Measurements from ENCODE around the gene UQCR10. TPM values are rescaled to one million over a fixed set of nuclear protein-coding genes. Genes with fewer than 3 reads are reported as not detected.

The UQCR10 gene
- total RNA-seq, 1 donor from 2014 or later: 48.7 TPM

DNA sequence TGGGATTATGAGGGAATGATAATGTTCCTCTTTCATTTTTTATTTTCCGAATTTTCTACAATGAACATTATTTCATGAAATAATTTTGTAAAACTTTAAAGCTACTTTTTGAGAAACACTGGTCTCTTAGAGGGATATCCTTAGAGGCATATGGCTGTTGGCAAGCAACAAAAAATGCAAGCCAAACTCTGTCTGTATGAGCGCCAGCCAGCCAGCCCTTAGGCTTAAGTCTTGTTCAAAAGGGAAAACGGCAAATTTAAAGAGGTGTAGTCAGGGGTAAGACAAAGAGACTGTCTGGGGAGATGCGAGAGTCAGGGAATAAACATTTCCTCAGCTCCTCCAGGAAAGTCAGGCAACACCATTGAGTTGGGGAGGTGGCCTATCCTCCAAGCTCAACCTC is 48.4 kb downstream of the UQCR10 start:
- Histone ChIP-seq H3K36me3 (no peaks in the 10 kb centered on the region), H3F3A (ENCODE audit: low read depth) (no peaks in the 10 kb centered on the region), H3K27me3 (no peaks in the 10 kb centered on the region), H3K9me3 (ENCODE audit: low read depth) (no peaks in the 10 kb centered on the region), H3K4me1 (peaks cover 6% of the 10 kb centered on the region), H2AFZ (replicated peaks) (no peak overlapping the region), H3K27ac (no peak overlapping the region), H3K79me2 (ENCODE audit: low read depth) (no peaks in the 10 kb centered on the region), H3K4me2 (no peak overlapping the region), H3K4me3 (no peak overlapping the region), H3K9ac (no peak overlapping the region), H4K20me1 (ENCODE audit: low read depth) (no peaks in the 10 kb centered on the region)
- peaks cover 6% of the 10 kb centered on the region for H3K27me3 Mint-ChIP-seq (ENCODE audit: insufficient read depth, low read depth)
- H3K4me3 Mint-ChIP-seq: no peak overlapping the region
- H3K27ac Mint-ChIP-seq: no peak overlapping the region
- H3K36me3 Mint-ChIP-seq: peaks cover 28% of the 10 kb centered on the region
- DNase-seq (ENCODE audit: low spot score): no peak
- TF ChIP-seq, protein P1, sequence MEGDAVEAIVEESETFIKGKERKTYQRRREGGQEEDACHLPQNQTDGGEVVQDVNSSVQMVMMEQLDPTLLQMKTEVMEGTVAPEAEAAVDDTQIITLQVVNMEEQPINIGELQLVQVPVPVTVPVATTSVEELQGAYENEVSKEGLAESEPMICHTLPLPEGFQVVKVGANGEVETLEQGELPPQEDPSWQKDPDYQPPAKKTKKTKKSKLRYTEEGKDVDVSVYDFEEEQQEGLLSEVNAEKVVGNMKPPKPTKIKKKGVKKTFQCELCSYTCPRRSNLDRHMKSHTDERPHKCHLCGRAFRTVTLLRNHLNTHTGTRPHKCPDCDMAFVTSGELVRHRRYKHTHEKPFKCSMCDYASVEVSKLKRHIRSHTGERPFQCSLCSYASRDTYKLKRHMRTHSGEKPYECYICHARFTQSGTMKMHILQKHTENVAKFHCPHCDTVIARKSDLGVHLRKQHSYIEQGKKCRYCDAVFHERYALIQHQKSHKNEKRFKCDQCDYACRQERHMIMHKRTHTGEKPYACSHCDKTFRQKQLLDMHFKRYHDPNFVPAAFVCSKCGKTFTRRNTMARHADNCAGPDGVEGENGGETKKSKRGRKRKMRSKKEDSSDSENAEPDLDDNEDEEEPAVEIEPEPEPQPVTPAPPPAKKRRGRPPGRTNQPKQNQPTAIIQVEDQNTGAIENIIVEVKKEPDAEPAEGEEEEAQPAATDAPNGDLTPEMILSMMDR (IDR thresholded peaks at IDR 0.05): no peak
- TF ChIP-seq EZH2 (IDR thresholded peaks at IDR 0.05): no peak
- TF ChIP-seq EZH2phosphoT487 (IDR thresholded peaks at IDR 0.05): no peak
- no peaks in the 10 kb centered on the region for H3K9me3 Mint-ChIP-seq
- H3K4me1 Mint-ChIP-seq: peaks cover 6% of the 10 kb centered on the region

DNA sequence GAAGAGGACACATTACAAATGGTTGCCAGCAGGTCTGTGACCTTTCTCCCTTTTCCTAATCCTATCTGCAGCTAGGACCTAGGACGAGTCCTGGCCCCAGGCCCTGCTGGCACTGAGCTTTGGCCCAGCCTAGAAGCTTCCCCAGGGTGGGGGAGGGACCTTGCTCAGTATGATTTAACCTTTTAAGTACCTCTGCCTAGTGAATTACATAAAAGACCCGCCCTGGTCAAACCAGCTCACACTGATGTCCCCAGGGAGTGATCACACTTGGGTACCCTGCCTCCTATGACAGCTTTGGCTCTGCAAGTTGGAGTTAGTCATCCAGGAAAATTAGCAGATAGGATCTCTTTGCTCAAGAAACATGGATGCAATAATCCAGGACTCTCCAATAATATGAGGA is 49.0 kb downstream of the UQCR10 start:
- no peak overlapping the region for H3K9ac ChIP-seq
- no peak overlapping the region for H2AFZ ChIP-seq (replicated peaks)
- H3K27me3 Mint-ChIP-seq (ENCODE audit: insufficient read depth, low read depth): peaks cover 6% of the 10 kb centered on the region
- no peaks in the 10 kb centered on the region for H3K9me3 Mint-ChIP-seq
- no peak for DNase-seq (ENCODE audit: low spot score)
- no peak overlapping the region for H3K27ac Mint-ChIP-seq
- no peak overlapping the region for H3K4me2 ChIP-seq
- H4K20me1 ChIP-seq (ENCODE audit: low read depth): no peaks in the 10 kb centered on the region
- H3K27me3 ChIP-seq: no peaks in the 10 kb centered on the region
- TF ChIP-seq, protein P1 (IDR thresholded peaks at IDR 0.05): no peak
- TF ChIP-seq EZH2phosphoT487 (IDR thresholded peaks at IDR 0.05) (no peak), EZH2 (IDR thresholded peaks at IDR 0.05) (no peak)
- no peak overlapping the region for H3K4me3 Mint-ChIP-seq
- peaks cover 6% of the 10 kb centered on the region for H3K4me1 Mint-ChIP-seq
- peaks cover 28% of the 10 kb centered on the region for H3K36me3 Mint-ChIP-seq
- H3F3A ChIP-seq (ENCODE audit: low read depth): no peaks in the 10 kb centered on the region
- no peak overlapping the region for H3K4me3 ChIP-seq
- H3K79me2 ChIP-seq (ENCODE audit: low read depth): no peaks in the 10 kb centered on the region
- peaks cover 6% of the 10 kb centered on the region for H3K4me1 ChIP-seq
- H3K9me3 ChIP-seq (ENCODE audit: low read depth): no peaks in the 10 kb centered on the region
- H3K27ac ChIP-seq: no peak overlapping the region
- no peaks in the 10 kb centered on the region for H3K36me3 ChIP-seq

- Histone ChIP-seq H2AFZ (replicated peaks) (no peak overlapping the region), H3K36me3 (no peaks in the 10 kb centered on the region)
- peaks cover 6% of the 10 kb centered on the region for H3K27me3 Mint-ChIP-seq (ENCODE audit: insufficient read depth, low read depth)
Observed at GRCh38 chr22:29816539-29816938, 49.4 kb downstream of the UQCR10 start.

More at GRCh38 chr22:29816539-29816938, 49.4 kb downstream of the UQCR10 start:
- H3K9me3 Mint-ChIP-seq: no peaks in the 10 kb centered on the region
- Histone ChIP-seq H4K20me1 (ENCODE audit: low read depth) (no peaks in the 10 kb centered on the region), H3K27me3 (no peaks in the 10 kb centered on the region), H3K4me2 (no peak overlapping the region), H3K9ac (no peak overlapping the region), H3K79me2 (ENCODE audit: low read depth) (no peaks in the 10 kb centered on the region), H3F3A (ENCODE audit: low read depth) (no peaks in the 10 kb centered on the region), H3K27ac (no peak overlapping the region), H3K4me3 (no peak overlapping the region), H3K9me3 (ENCODE audit: low read depth) (no peaks in the 10 kb centered on the region), H3K4me1 (peaks cover 6% of the 10 kb centered on the region)
- TF ChIP-seq EZH2phosphoT487 (IDR thresholded peaks at IDR 0.05) (no peak), EZH2 (IDR thresholded peaks at IDR 0.05) (no peak)
- TF ChIP-seq, protein P1 (IDR thresholded peaks at IDR 0.05): no peak
- H3K4me1 Mint-ChIP-seq: peaks cover 6% of the 10 kb centered on the region
- no peak for DNase-seq (ENCODE audit: low spot score)
- no peak overlapping the region for H3K27ac Mint-ChIP-seq
- peaks cover 30% of the 10 kb centered on the region for H3K36me3 Mint-ChIP-seq
- H3K4me3 Mint-ChIP-seq: no peak overlapping the region

Measured in neural progenitor cell (in vitro differentiated cells).